GM23338 (cell line): ENCODE results near the gene ECSCR. TPM values are rescaled to one million over a fixed set of nuclear protein-coding genes. Genes with fewer than 3 reads are reported as not detected.

Experiments used
- ATAC-seq: fragments of 200-7000 bp; cut with Tn5 transposase; 3 replicates; pipeline ENCODE4 v1.9.1; 2020
- DNase-seq: peaks from one replicate; pipeline ENCODE4 v3.0.0-alpha.2; 2015; ENCODE audit warnings: low spot score
- H2AFZ ChIP-seq: fragments of 200-600 bp; sonication (generic); 2 replicates; pipeline ENCODE4 v1.8.0; 2016; ENCODE audit warnings: antibody characterized with exemption, mild to moderate bottlenecking, moderate library complexity
- H3F3A ChIP-seq: fragments of 200-600 bp; sonication (generic); replicated peaks from 2 replicates; pipeline ENCODE4 v1.8.0; 2017; ENCODE audit warnings: antibody characterized with exemption, mixed run types, low read depth
- H3K27ac ChIP-seq: fragments of 200-600 bp; sonication (generic); 2 replicates; pipeline ENCODE4 v1.6.1; 2016; ENCODE audit warnings: low read depth
- H3K27me3 ChIP-seq: fragments of 200-600 bp; sonication (generic); 2 replicates; pipeline ENCODE4 v1.8.0; 2016; ENCODE audit warnings: mild to moderate bottlenecking, mixed run types, moderate library complexity; ENCODE audit not compliant: insufficient read depth
- H3K36me3 ChIP-seq: fragments of 200-600 bp; sonication (generic); 2 replicates; pipeline ENCODE4 v1.8.0; 2016; ENCODE audit warnings: mild to moderate bottlenecking; ENCODE audit not compliant: insufficient read depth
- H3K4me1 ChIP-seq: fragments of 200-600 bp; sonication (generic); 2 replicates; pipeline ENCODE4 v1.8.0; 2016; ENCODE audit warnings: mild to moderate bottlenecking, moderate library complexity; ENCODE audit not compliant: insufficient read depth
- H3K4me2 ChIP-seq: fragments of 200-600 bp; sonication (generic); 2 replicates; pipeline ENCODE4 v1.7.1; 2017; ENCODE audit warnings: mixed run types
- H3K4me3 ChIP-seq: fragments of 200-600 bp; sonication (generic); 2 replicates; pipeline ENCODE4 v1.6.1; 2016; ENCODE audit warnings: mixed run types
- H3K79me2 ChIP-seq: fragments of 200-600 bp; sonication (generic); replicated peaks from 2 replicates; pipeline ENCODE4 v1.8.0; 2017; ENCODE audit warnings: mild to moderate bottlenecking; ENCODE audit not compliant: insufficient read depth
- H3K9me2 ChIP-seq: fragments of 200-600 bp; sonication (generic); 2 replicates; pipeline ENCODE4 v1.8.0; 2017; ENCODE audit not compliant: insufficient read depth
- H4K20me1 ChIP-seq: fragments of 200-600 bp; sonication (generic); replicated peaks from 2 replicates; pipeline ENCODE4 v1.8.0; 2017; ENCODE audit warnings: mild to moderate bottlenecking; ENCODE audit not compliant: insufficient read depth
- H3K27ac Mint-ChIP-seq: 2 replicates; pipeline ENCODE4 v1.8.0; 2020; ENCODE audit warnings: inconsistent platforms, mild to moderate bottlenecking, moderate library complexity, mixed read lengths
- H3K27me3 Mint-ChIP-seq: 3 replicates; pipeline ENCODE4 v1.8.0; 2022; ENCODE audit warnings: low read depth, mild to moderate bottlenecking, moderate library complexity, mixed read lengths, inconsistent platforms; ENCODE audit not compliant: insufficient read depth, poor library complexity
- H3K36me3 Mint-ChIP-seq: 3 replicates; pipeline ENCODE4 v1.8.0; 2021; ENCODE audit warnings: low read depth, mild to moderate bottlenecking, inconsistent platforms, moderate library complexity, mixed read lengths
- H3K4me1 Mint-ChIP-seq: 3 replicates; pipeline ENCODE4 v1.8.0; 2020; ENCODE audit warnings: mild to moderate bottlenecking, inconsistent platforms, mixed read lengths
- H3K4me3 Mint-ChIP-seq: 3 replicates; pipeline ENCODE4 v1.8.0; 2021; ENCODE audit warnings: moderate library complexity, mild to moderate bottlenecking, inconsistent platforms, mixed read lengths
- H3K9me3 Mint-ChIP-seq: 3 replicates; pipeline ENCODE4 v1.8.0; 2020; ENCODE audit warnings: moderate library complexity, mild to moderate bottlenecking, inconsistent platforms, mixed read lengths
- CREB1 ChIP-seq: fragments of 250-450 bp; sonication (Bioruptor Pico); IDR thresholded peaks from 2 replicates; pipeline ENCODE4 v1.5.0; 2020; ENCODE audit warnings: low read depth, mild to moderate bottlenecking, moderate library complexity
- EZH2 ChIP-seq: fragments of 200-600 bp; sonication (generic); IDR thresholded peaks from one replicate; pipeline ENCODE4 v1.8.0; 2017; ENCODE audit warnings: antibody characterized with exemption, mild to moderate bottlenecking, low read depth; ENCODE audit not compliant: unreplicated experiment
- EZH2phosphoT487 ChIP-seq: fragments of 200-600 bp; sonication (generic); IDR thresholded peaks from one replicate; pipeline ENCODE4 v1.8.1; 2018; ENCODE audit warnings: antibody characterized with exemption; ENCODE audit not compliant: unreplicated experiment
- JUNB ChIP-seq: IDR thresholded peaks from one replicate; pipeline ENCODE4 v1.6.1; 2016; ENCODE audit warnings: antibody characterized with exemption; ENCODE audit not compliant: unreplicated experiment
- NANOG ChIP-seq: IDR thresholded peaks from 2 replicates; pipeline ENCODE4 v1.6.1; 2016; ENCODE audit warnings: antibody characterized with exemption, borderline replicate concordance
- POLR2AphosphoS5 ChIP-seq: IDR thresholded peaks from 2 replicates; pipeline ENCODE4 v1.6.1; 2016; ENCODE audit warnings: antibody characterized with exemption, low read depth
- STAT1 ChIP-seq: IDR thresholded peaks from one replicate; pipeline ENCODE4 v1.6.1; 2016; ENCODE audit warnings: antibody characterized with exemption; ENCODE audit not compliant: unreplicated experiment
- ZNF114 ChIP-seq: fragments of 250-450 bp; sonication (Bioruptor Pico); IDR thresholded peaks from 2 replicates; pipeline ENCODE4 v1.5.0; 2020; ENCODE audit warnings: mild to moderate bottlenecking, moderate library complexity
- ZNF331 ChIP-seq: fragments of 250-450 bp; sonication (Bioruptor Pico); IDR thresholded peaks from 2 replicates; pipeline ENCODE4 v1.5.0; 2020; ENCODE audit warnings: low read depth, mild to moderate bottlenecking, moderate library complexity
- polyA plus RNA-seq: library from polyadenylated mRNA; unstranded; fragments of >200 nt; fragmentation: Nextera tagmentation; extraction: Ambion mirVana; gene quantifications from 2 replicates; pipeline ENCODE4 v1.2.1, GENCODE V29; 2016
- total RNA-seq: library from RNA; depleted of rRNA; stranded (reverse); fragments of >200 nt; shearing (Covaris generic); gene quantifications from 2 replicates; pipeline ENCODE4 v1.2.3, GENCODE V29; 2014
- TF ChIP-seq, protein P1 (sequence below): IDR thresholded peaks from one replicate; pipeline ENCODE4 v1.6.1; 2018; ENCODE audit warnings: antibody characterized with exemption; ENCODE audit not compliant: unreplicated experiment
- TF ChIP-seq, protein P2 (sequence below): IDR thresholded peaks from 2 replicates; pipeline ENCODE4 v1.6.1; 2016; ENCODE audit warnings: antibody characterized with exemption
- TF ChIP-seq, protein P3 (sequence below), 2 experiments: fragments of 200-600 bp in 1 of 2; sonication (generic) in 1 of 2; conservative IDR thresholded peaks; 2 replicates each; pipeline versions ENCODE4 v1.5.1 to v1.6.1; 2016 to 2017; ENCODE audit warnings: antibody characterized with exemption in 2 of 2, low read depth in 2 of 2, mild to moderate bottlenecking in 2 of 2, moderate library complexity in 1 of 2
- TF ChIP-seq, protein P4 (sequence below): fragments of 250-450 bp; sonication (Bioruptor Pico); IDR thresholded peaks from 2 replicates; pipeline ENCODE4 v1.5.0; 2020; ENCODE audit warnings: mild to moderate bottlenecking, moderate library complexity

The ECSCR gene
- total and polyA plus RNA-seq, 2 experiments from 2014 or later: 2.2 to 2.6 TPM

DNA sequence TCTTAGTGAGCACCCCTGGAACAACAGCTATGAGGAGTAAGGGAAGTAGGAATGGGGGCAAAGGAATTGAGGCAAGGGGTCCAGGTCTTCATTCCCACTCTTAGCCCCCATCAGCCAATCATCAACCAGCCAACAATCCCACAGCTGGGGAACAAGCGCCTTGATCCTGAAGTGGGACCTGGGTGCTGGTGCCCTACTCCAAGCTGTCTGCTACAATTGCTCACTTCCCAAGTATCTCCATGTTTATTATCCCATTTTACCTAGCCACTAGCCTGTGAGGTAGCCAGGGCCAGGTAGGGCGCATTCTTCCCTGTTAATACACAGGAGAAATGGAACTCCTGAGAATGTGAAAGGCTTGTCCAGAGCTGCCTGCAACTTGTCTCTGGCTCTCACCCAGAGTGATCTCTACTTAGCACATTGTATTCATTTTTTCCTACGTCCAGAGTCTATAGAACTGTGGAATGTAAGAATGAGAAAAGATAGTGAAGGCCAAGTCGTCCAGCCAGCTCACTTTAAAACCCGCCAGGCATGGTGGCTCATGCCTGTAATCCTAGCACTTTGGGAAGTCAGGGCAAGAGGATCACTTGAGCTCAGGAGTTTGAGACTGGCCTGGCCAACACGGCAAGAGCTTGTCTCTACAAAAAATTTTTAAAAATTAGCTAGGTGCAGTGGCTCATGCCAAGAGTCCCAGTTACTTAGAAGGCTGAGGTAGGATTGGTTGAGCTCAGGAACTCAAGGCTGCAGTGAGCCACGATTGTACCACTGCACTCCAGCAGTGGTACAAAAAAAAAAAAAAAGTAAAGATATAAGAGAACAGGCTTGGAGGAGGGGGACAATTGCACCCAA lies 17.0 kb downstream of the ECSCR start:
- Mint-ChIP-seq H3K9me3 (no peaks in the 10 kb centered on the region), H3K4me3 (no peak overlapping the region), H3K4me1 (peaks cover 9% of the 10 kb centered on the region), H3K36me3 (no peaks in the 10 kb centered on the region), H3K27ac (no peak overlapping the region), H3K27me3 (peaks cover 5% of the 10 kb centered on the region)
- Histone ChIP-seq H3K27ac (no peak overlapping the region), H3K4me2 (no peak overlapping the region), H3K9me2 (no peaks in the 10 kb centered on the region), H3K4me1 (peaks cover 5% of the 10 kb centered on the region; the same call in 1 of the 2 replicates), H2AFZ (peak overlapping the region; percentile 89), H3K27me3 (no peaks in the 10 kb centered on the region), H3F3A (no peaks in the 10 kb centered on the region), H4K20me1 (no peaks in the 10 kb centered on the region), H3K36me3 (no peaks in the 10 kb centered on the region), H3K79me2 (no peaks in the 10 kb centered on the region), H3K4me3 (no peak overlapping the region)
- no peak for TF ChIP-seq JUNB
- TF ChIP-seq, protein P1, sequence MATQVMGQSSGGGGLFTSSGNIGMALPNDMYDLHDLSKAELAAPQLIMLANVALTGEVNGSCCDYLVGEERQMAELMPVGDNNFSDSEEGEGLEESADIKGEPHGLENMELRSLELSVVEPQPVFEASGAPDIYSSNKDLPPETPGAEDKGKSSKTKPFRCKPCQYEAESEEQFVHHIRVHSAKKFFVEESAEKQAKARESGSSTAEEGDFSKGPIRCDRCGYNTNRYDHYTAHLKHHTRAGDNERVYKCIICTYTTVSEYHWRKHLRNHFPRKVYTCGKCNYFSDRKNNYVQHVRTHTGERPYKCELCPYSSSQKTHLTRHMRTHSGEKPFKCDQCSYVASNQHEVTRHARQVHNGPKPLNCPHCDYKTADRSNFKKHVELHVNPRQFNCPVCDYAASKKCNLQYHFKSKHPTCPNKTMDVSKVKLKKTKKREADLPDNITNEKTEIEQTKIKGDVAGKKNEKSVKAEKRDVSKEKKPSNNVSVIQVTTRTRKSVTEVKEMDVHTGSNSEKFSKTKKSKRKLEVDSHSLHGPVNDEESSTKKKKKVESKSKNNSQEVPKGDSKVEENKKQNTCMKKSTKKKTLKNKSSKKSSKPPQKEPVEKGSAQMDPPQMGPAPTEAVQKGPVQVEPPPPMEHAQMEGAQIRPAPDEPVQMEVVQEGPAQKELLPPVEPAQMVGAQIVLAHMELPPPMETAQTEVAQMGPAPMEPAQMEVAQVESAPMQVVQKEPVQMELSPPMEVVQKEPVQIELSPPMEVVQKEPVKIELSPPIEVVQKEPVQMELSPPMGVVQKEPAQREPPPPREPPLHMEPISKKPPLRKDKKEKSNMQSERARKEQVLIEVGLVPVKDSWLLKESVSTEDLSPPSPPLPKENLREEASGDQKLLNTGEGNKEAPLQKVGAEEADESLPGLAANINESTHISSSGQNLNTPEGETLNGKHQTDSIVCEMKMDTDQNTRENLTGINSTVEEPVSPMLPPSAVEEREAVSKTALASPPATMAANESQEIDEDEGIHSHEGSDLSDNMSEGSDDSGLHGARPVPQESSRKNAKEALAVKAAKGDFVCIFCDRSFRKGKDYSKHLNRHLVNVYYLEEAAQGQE: no peak
- TF ChIP-seq, protein P2, sequence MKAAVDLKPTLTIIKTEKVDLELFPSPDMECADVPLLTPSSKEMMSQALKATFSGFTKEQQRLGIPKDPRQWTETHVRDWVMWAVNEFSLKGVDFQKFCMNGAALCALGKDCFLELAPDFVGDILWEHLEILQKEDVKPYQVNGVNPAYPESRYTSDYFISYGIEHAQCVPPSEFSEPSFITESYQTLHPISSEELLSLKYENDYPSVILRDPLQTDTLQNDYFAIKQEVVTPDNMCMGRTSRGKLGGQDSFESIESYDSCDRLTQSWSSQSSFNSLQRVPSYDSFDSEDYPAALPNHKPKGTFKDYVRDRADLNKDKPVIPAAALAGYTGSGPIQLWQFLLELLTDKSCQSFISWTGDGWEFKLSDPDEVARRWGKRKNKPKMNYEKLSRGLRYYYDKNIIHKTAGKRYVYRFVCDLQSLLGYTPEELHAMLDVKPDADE: no peak
- TF ChIP-seq NANOG: no peak
- TF ChIP-seq ZNF331: no peak
- TF ChIP-seq EZH2phosphoT487: no peak
- no peak for TF ChIP-seq STAT1
- no peak for TF ChIP-seq CREB1
- TF ChIP-seq EZH2: no peak
- TF ChIP-seq, protein P3, sequence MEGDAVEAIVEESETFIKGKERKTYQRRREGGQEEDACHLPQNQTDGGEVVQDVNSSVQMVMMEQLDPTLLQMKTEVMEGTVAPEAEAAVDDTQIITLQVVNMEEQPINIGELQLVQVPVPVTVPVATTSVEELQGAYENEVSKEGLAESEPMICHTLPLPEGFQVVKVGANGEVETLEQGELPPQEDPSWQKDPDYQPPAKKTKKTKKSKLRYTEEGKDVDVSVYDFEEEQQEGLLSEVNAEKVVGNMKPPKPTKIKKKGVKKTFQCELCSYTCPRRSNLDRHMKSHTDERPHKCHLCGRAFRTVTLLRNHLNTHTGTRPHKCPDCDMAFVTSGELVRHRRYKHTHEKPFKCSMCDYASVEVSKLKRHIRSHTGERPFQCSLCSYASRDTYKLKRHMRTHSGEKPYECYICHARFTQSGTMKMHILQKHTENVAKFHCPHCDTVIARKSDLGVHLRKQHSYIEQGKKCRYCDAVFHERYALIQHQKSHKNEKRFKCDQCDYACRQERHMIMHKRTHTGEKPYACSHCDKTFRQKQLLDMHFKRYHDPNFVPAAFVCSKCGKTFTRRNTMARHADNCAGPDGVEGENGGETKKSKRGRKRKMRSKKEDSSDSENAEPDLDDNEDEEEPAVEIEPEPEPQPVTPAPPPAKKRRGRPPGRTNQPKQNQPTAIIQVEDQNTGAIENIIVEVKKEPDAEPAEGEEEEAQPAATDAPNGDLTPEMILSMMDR (conservative IDR thresholded peaks at IDR 0.05; ENCODE audit: low read depth in 2 of 2): no peak
- TF ChIP-seq POLR2AphosphoS5: no peak
- TF ChIP-seq, protein P4, sequence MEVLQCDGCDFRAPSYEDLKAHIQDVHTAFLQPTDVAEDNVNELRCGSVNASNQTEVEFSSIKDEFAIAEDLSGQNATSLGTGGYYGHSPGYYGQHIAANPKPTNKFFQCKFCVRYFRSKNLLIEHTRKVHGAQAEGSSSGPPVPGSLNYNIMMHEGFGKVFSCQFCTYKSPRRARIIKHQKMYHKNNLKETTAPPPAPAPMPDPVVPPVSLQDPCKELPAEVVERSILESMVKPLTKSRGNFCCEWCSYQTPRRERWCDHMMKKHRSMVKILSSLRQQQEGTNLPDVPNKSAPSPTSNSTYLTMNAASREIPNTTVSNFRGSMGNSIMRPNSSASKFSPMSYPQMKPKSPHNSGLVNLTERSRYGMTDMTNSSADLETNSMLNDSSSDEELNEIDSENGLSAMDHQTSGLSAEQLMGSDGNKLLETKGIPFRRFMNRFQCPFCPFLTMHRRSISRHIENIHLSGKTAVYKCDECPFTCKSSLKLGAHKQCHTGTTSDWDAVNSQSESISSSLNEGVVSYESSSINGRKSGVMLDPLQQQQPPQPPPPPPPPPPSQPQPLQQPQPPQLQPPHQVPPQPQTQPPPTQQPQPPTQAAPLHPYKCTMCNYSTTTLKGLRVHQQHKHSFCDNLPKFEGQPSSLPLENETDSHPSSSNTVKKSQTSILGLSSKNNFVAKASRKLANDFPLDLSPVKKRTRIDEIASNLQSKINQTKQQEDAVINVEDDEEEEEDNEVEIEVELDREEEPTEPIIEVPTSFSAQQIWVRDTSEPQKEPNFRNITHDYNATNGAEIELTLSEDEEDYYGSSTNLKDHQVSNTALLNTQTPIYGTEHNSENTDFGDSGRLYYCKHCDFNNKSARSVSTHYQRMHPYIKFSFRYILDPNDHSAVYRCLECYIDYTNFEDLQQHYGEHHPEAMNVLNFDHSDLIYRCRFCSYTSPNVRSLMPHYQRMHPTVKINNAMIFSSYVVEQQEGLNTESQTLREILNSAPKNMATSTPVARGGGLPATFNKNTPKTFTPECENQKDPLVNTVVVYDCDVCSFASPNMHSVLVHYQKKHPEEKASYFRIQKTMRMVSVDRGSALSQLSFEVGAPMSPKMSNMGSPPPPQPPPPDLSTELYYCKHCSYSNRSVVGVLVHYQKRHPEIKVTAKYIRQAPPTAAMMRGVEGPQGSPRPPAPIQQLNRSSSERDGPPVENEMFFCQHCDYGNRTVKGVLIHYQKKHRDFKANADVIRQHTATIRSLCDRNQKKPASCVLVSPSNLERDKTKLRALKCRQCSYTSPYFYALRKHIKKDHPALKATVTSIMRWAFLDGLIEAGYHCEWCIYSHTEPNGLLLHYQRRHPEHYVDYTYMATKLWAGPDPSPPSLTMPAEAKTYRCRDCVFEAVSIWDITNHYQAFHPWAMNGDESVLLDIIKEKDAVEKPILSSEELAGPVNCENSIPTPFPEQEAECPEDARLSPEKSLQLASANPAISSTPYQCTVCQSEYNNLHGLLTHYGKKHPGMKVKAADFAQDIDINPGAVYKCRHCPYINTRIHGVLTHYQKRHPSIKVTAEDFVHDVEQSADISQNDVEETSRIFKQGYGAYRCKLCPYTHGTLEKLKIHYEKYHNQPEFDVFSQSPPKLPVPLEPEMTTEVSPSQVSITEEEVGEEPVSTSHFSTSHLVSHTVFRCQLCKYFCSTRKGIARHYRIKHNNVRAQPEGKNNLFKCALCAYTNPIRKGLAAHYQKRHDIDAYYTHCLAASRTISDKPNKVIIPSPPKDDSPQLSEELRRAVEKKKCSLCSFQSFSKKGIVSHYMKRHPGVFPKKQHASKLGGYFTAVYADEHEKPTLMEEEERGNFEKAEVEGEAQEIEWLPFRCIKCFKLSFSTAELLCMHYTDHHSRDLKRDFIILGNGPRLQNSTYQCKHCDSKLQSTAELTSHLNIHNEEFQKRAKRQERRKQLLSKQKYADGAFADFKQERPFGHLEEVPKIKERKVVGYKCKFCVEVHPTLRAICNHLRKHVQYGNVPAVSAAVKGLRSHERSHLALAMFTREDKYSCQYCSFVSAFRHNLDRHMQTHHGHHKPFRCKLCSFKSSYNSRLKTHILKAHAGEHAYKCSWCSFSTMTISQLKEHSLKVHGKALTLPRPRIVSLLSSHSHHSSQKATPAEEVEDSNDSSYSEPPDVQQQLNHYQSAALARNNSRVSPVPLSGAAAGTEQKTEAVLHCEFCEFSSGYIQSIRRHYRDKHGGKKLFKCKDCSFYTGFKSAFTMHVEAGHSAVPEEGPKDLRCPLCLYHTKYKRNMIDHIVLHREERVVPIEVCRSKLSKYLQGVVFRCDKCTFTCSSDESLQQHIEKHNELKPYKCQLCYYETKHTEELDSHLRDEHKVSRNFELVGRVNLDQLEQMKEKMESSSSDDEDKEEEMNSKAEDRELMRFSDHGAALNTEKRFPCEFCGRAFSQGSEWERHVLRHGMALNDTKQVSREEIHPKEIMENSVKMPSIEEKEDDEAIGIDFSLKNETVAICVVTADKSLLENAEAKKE (CRISPR knock-in tag): no peak
- no peak for TF ChIP-seq ZNF114
- DNase-seq (no peak), ATAC-seq (peak; percentile 44; the same call in 1 of the 3 replicates)
